Fibroblast of lung (primary cell): Measurements from ENCODE around the gene NOMO2. TPM values are rescaled to one million over a fixed set of nuclear protein-coding genes. Genes with fewer than 3 reads are reported as not detected.
"Not testable (repeated sequence)": the region's sequence is repeated elsewhere in the genome, so short reads cannot be mapped to it uniquely, and the experiment has no call there.

Experiments used
- DNase-seq, 2 donors: peaks; one replicate each; pipeline versions ENCODE4 v3.0.0 to v3.0.0-alpha.2; 2010; ENCODE audit warnings: low read depth in 2 of 2
- H2AFZ ChIP-seq: 2 replicates; pipeline ENCODE4 v1.5.1; 2012; ENCODE audit warnings: low read length, control low read depth, inconsistent platforms
- H3K27ac ChIP-seq: 2 replicates; pipeline ENCODE4 v1.5.1; 2011; ENCODE audit warnings: low read length, control low read depth; ENCODE audit not compliant: insufficient read depth
- H3K27me3 ChIP-seq: 2 replicates; pipeline ENCODE4 v1.5.1; 2011; ENCODE audit warnings: mild to moderate bottlenecking, low read length; ENCODE audit not compliant: control insufficient read depth, insufficient read depth
- H3K36me3 ChIP-seq: 2 replicates; pipeline ENCODE4 v1.5.1; 2011; ENCODE audit warnings: low read length; ENCODE audit not compliant: control insufficient read depth, insufficient read depth
- H3K4me1 ChIP-seq: 2 replicates; pipeline ENCODE4 v1.5.1; 2011; ENCODE audit warnings: low read length; ENCODE audit not compliant: control insufficient read depth, insufficient read depth; ENCODE audit errors: extremely low read depth
- H3K4me2 ChIP-seq: 2 replicates; pipeline ENCODE4 v1.5.1; 2011; ENCODE audit warnings: low read length, control low read depth; ENCODE audit not compliant: insufficient read depth; ENCODE audit errors: extremely low read depth
- H3K4me3 ChIP-seq, 4 experiments: fragments of 200-600 bp in 1 of 4; sonication (generic) in 1 of 4; replicated peaks in 1 of 4; 2 replicates each; pipeline ENCODE4 v1.5.1; 2011 to 2016; ENCODE audit warnings: low read length in 4 of 4, low read depth in 3 of 4, mild to moderate bottlenecking in 3 of 4, control low read depth in 2 of 4, inconsistent platforms in 1 of 4, mixed read lengths in 1 of 4; ENCODE audit not compliant: insufficient read depth in 1 of 4; ENCODE audit errors: control extremely low read depth in 1 of 4
- H3K79me2 ChIP-seq: 2 replicates; pipeline ENCODE4 v1.5.1; 2012; ENCODE audit warnings: mild to moderate bottlenecking, low read length, inconsistent platforms; ENCODE audit not compliant: control insufficient read depth, insufficient read depth
- H3K9ac ChIP-seq: 2 replicates; pipeline ENCODE4 v1.5.1; 2011; ENCODE audit warnings: mild to moderate bottlenecking, low read length, control low read depth; ENCODE audit not compliant: insufficient read depth
- H3K9me3 ChIP-seq: 2 replicates; pipeline ENCODE4 v1.5.1; 2012; ENCODE audit warnings: low read depth, low read length; ENCODE audit not compliant: control insufficient read depth, insufficient read depth
- H4K20me1 ChIP-seq: 2 replicates; pipeline ENCODE4 v1.5.1; 2011; ENCODE audit warnings: low read length; ENCODE audit not compliant: control insufficient read depth, insufficient read depth; ENCODE audit errors: extremely low read depth
- polyA plus RNA-seq, 2 donors: library from polyadenylated mRNA; depleted of rRNA in 1 of 2; stranded (reverse) in 1 of 2; unstranded in 1 of 2; fragments of >200 nt; gene quantifications; 2 replicates each; pipeline ENCODE4 v1.2.1, GENCODE V29; 2011 to 2012; ENCODE audit warnings: missing spikeins in 1 of 2
- total RNA-seq: library from RNA; depleted of rRNA; stranded (reverse); fragments of >200 nt; gene quantifications from 2 replicates; pipeline ENCODE4 v1.2.1, GENCODE V29; 2014

NOMO2 gene
- total and polyA plus RNA-seq, 2 donors (not counting 1 experiment from before 2014, with no cell fraction given) = 69.6 to 186 TPM

- H3K4me1 ChIP-seq, H4K20me1 ChIP-seq, H3K9ac ChIP-seq, H3K9me3 ChIP-seq, H3K4me2 ChIP-seq, H3K27ac ChIP-seq, DNase-seq, H3K4me3 ChIP-seq, H2AFZ ChIP-seq, H3K27me3 ChIP-seq, H3K79me2 ChIP-seq, H3K36me3 ChIP-seq: not testable (repeated sequence)
These were observed 14.5 kb downstream of the NOMO2 start for GRCh38 chr16:18547382-18547781.

DNA sequence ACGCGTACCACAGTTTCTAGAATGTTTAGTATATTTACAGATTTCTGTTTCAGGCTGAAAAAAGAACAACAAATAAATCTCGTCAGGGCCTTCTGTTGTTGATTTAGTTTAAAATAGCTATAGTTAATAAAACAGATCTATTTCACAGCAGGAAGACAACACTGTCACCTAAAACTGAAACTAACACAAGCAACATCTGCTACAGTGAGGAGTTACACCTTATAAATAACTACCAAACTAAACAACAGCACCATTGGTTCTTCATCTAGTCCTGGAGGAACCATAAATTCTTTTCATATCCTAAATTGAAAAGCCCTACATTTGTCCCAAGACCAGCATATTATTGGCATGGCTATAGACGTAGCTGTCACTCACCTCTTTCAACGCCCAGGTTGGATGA, 15.0 kb downstream of the NOMO2 start:
- DNase-seq, H4K20me1 ChIP-seq, H3K4me3 ChIP-seq, H3K27ac ChIP-seq, H3K36me3 ChIP-seq, H3K9me3 ChIP-seq, H3K9ac ChIP-seq, H3K4me1 ChIP-seq, H3K79me2 ChIP-seq, H3K4me2 ChIP-seq, H3K27me3 ChIP-seq, H2AFZ ChIP-seq: not testable (repeated sequence)

DNA sequence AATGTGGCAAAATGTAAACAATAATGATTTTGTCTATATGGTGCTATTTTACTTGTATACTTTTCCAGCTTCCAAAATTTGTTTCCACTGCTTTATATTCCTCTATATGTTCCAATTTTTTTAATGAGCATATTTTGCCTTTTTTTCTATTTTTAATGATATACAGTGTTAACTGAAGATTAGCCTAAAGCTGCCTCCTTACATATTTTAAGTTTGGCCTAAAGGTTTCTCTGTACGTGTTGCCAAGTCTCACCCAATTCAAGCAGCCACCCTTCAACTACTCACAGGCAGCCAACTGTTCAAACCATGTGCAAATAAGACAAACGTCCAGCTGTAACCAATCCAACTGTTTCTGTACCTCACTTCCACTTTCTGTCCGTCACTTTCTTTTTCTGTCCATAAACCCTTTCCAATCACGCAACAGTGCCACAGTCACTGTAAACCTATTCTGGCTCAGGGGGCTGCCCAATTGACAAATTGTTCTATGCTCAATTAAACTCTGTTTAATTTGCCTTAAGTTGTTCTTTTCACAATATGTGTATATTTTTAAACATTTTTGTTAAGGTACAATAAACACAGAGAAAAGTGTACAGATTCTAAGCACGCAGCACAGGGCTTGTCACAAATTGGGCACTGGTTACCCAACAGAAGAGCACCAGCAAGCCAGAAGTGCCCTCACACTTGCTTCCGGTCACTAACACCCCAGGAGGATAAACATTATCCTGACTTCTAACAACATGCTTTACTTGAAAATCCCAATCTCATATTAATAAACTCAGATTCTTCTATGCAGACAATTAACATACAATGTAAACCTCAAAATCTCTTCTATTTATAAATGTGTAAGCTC, 17.4 kb downstream of the NOMO2 start:
- not testable (repeated sequence) for DNase-seq, H3K4me3 ChIP-seq, H3K27ac ChIP-seq, H3K4me2 ChIP-seq, H2AFZ ChIP-seq, H3K4me1 ChIP-seq, H3K9me3 ChIP-seq, H3K27me3 ChIP-seq, H3K36me3 ChIP-seq, H3K9ac ChIP-seq, H4K20me1 ChIP-seq, H3K79me2 ChIP-seq

DNA sequence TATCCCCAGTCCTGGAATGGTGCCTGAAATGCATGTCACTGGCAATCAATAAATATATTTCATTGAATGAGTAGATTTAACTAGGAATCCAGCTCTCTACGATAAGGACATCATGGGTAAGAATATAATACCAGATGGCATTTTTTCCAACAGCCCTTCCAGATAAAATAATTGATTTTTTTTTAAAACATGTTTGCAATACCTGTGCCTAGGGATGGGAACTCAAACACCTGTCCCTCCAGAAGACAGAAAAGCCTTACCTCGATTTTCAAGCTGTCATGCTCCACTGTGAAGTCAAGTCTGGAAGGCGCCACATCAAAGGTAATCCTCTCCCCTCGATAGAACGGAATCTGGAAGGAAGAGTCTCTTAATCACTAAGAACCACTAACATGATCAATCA, 20.0 kb downstream of the NOMO2 start:
- H3K79me2 ChIP-seq, H3K27me3 ChIP-seq, H3K4me1 ChIP-seq, DNase-seq, H3K4me2 ChIP-seq, H3K9ac ChIP-seq, H3K9me3 ChIP-seq, H4K20me1 ChIP-seq, H2AFZ ChIP-seq, H3K36me3 ChIP-seq, H3K27ac ChIP-seq, H3K4me3 ChIP-seq: not testable (repeated sequence)

- DNase-seq, H3K4me1 ChIP-seq, H3K27ac ChIP-seq, H3K9ac ChIP-seq, H3K79me2 ChIP-seq, H3K4me3 ChIP-seq, H2AFZ ChIP-seq, H3K4me2 ChIP-seq, H3K36me3 ChIP-seq, H4K20me1 ChIP-seq, H3K9me3 ChIP-seq, H3K27me3 ChIP-seq: not testable (repeated sequence)
These were observed 24.9 kb downstream of the NOMO2 start for GRCh38 chr16:18537004-18537403.

- H3K36me3 ChIP-seq, H3K4me1 ChIP-seq, H2AFZ ChIP-seq, H3K4me3 ChIP-seq, H4K20me1 ChIP-seq, H3K79me2 ChIP-seq, H3K27ac ChIP-seq, H3K4me2 ChIP-seq, H3K9ac ChIP-seq, H3K27me3 ChIP-seq, H3K9me3 ChIP-seq: not testable (repeated sequence)
- DNase-seq = peak; percentile 12 to 40
These were observed 26.3 kb downstream of the NOMO2 start for GRCh38 chr16:18535519-18536168.
